HepG2 (cell line): ENCODE measurements around the gene TIMM44. TPM values are rescaled to one million over a fixed set of nuclear protein-coding genes. Genes with fewer than 3 reads are reported as not detected.

Experiments used
- ATAC-seq: fragments of 200-7000 bp; cut with Tn5 transposase; 3 replicates; pipeline ENCODE4 v1.9.1; 2020; ENCODE audit warnings: mild to moderate bottlenecking, moderate library complexity
- BruUV-seq: library from RNA; stranded (reverse); fragments of 400-500 nt; replicated peaks from 2 replicates; lab custom pipeline; 2021; lab: Mats Ljungman, UMichigan
- CTCF ChIA-PET: fragments of 300-600 bp; formaldehyde crosslinking; extraction: SDS; loops from one replicate; lab custom pipeline; 2021; ENCODE audit warnings: low total read pairs, inconsistent platforms, low intra/inter-chr PET ratio; lab: Yijun Ruan, JAX
- POLR2A ChIA-PET: fragments of 350-600 bp; sonication (Branson Sonifier 250); formaldehyde crosslinking; loops from one replicate; lab custom pipeline; 2020; ENCODE audit warnings: antibody characterized with exemption, inconsistent platforms; lab: Yijun Ruan, JAX
- DNase-seq: peaks from one replicate; pipeline ENCODE4 v3.0.0-alpha.2; 2015; ENCODE audit warnings: low spot score
- FAIRE-seq: peaks from 3 replicates; lab custom pipeline; 2011; peaks lifted over from hg19 to GRCh38; lab: Jason Lieb, UNC
- H2AFZ ChIP-seq: one replicate; pipeline ENCODE4 v1.6.1; 2011; ENCODE audit warnings: low read length, inconsistent platforms
- H3K27ac ChIP-seq: fragments of 300-600 bp; 3 replicates; pipeline ENCODE4 v1.8.0; 2011; ENCODE audit warnings: mixed run types, mild to moderate bottlenecking, mixed read lengths, low read length, inconsistent platforms; ENCODE audit not compliant: insufficient read depth; ENCODE audit errors: extremely low read length
- H3K27me3 ChIP-seq, 2 experiments: fragments of 200-600 bp in 1 of 2; 2 replicates in 1 of 2; 3 replicates in 1 of 2; pipeline versions ENCODE4 v1.6.0 to v1.8.0; 2011; ENCODE audit warnings: low read length in 2 of 2, mild to moderate bottlenecking in 2 of 2, moderate library complexity in 2 of 2, inconsistent platforms in 1 of 2; ENCODE audit not compliant: insufficient read depth in 2 of 2, control insufficient read depth in 1 of 2
- H3K36me3 ChIP-seq, 2 experiments: fragments of 200-600 bp in 1 of 2; replicated peaks in 1 of 2; 2 replicates in 1 of 2; 3 replicates in 1 of 2; pipeline versions ENCODE4 v1.5.1 to v1.8.0; 2011; ENCODE audit warnings: low read length in 2 of 2, inconsistent platforms in 1 of 2; ENCODE audit not compliant: insufficient read depth in 2 of 2, control insufficient read depth in 1 of 2
- H3K4me1 ChIP-seq: 2 replicates; pipeline ENCODE4 v1.5.1; 2012; ENCODE audit warnings: low read length, inconsistent platforms; ENCODE audit not compliant: insufficient read depth
- H3K4me2 ChIP-seq: 2 replicates; pipeline ENCODE4 v1.6.0; 2011; ENCODE audit warnings: low read depth, low read length, inconsistent platforms
- H3K4me3 ChIP-seq, 3 experiments: fragments of 200-600 bp in 1 of 3; sonication (generic), shearing (Covaris generic) in 1 of 3; replicated peaks in 1 of 3; 2 replicates each; pipeline ENCODE4 v1.5.1; 2011 to 2016; ENCODE audit warnings: low read length in 3 of 3, inconsistent platforms in 2 of 3, low read depth in 2 of 3, mild to moderate bottlenecking in 2 of 3, control low read depth in 1 of 3, mixed read lengths in 1 of 3; ENCODE audit not compliant: insufficient read depth in 1 of 3
- H3K79me2 ChIP-seq: one replicate; pipeline ENCODE4 v1.6.1; 2011; ENCODE audit warnings: low read length, inconsistent platforms; ENCODE audit not compliant: insufficient read depth
- H3K9ac ChIP-seq: 2 replicates; pipeline ENCODE4 v1.6.0; 2011; ENCODE audit warnings: mild to moderate bottlenecking, low read depth, low read length, inconsistent platforms; ENCODE audit not compliant: insufficient read depth
- H3K9me3 ChIP-seq: 2 replicates; pipeline ENCODE4 v1.5.1; 2012; ENCODE audit warnings: mild to moderate bottlenecking, low read length
- H4K20me1 ChIP-seq: 2 replicates; pipeline ENCODE4 v1.6.0; 2011; ENCODE audit warnings: inconsistent platforms, mild to moderate bottlenecking, low read length, moderate library complexity; ENCODE audit not compliant: insufficient read depth
- AGO2 ChIP-seq: fragments of 200-400 bp; formaldehyde crosslinking; optimal IDR thresholded peaks from 2 replicates; pipeline ENCODE3; 2017; ENCODE audit warnings: mild to moderate bottlenecking, low read depth, low read length, moderate library complexity
- AKAP8 ChIP-seq: sonication (generic); formaldehyde crosslinking; IDR thresholded peaks from 2 replicates; pipeline ENCODE4 v1.5.1; 2020; ENCODE audit warnings: mild to moderate bottlenecking, missing genetic modification reagents
- HNRNPL ChIP-seq: fragments of 200-400 bp; formaldehyde crosslinking; IDR thresholded peaks from 2 replicates; pipeline ENCODE4 v1.6.1; 2017; ENCODE audit warnings: mild to moderate bottlenecking, low read depth, low read length
- POLR2A ChIP-seq, 2 experiments: IDR thresholded peaks; 2 replicates each; pipeline ENCODE4 v1.6.1; 2011; ENCODE audit warnings: low read depth in 2 of 2, low read length in 2 of 2, mild to moderate bottlenecking in 1 of 2, moderate library complexity in 1 of 2; ENCODE audit not compliant: insufficient read depth in 1 of 2
- POLR2G ChIP-seq: fragments of 200-400 bp; formaldehyde crosslinking; IDR thresholded peaks from 2 replicates; pipeline ENCODE4 v1.6.1; 2018; ENCODE audit warnings: mild to moderate bottlenecking, low read depth, low read length, moderate library complexity
- RBFOX2 ChIP-seq: fragments of 200-400 bp; formaldehyde crosslinking; IDR thresholded peaks from 2 replicates; pipeline ENCODE4 v1.6.1; 2017; ENCODE audit warnings: low read depth, mild to moderate bottlenecking, low read length
- RBM22 ChIP-seq: fragments of 200-400 bp; formaldehyde crosslinking; optimal IDR thresholded peaks from 2 replicates; pipeline ENCODE3; 2017; ENCODE audit warnings: mild to moderate bottlenecking, low read length, moderate library complexity
- ZFP82 ChIP-seq: sonication (generic); formaldehyde crosslinking; IDR thresholded peaks from 2 replicates; pipeline ENCODE4 v1.5.1; 2020; ENCODE audit warnings: mild to moderate bottlenecking, missing genetic modification reagents, borderline replicate concordance
- ZNF337 ChIP-seq: sonication (generic); formaldehyde crosslinking; IDR thresholded peaks from 2 replicates; pipeline ENCODE4 v1.5.1; 2020; ENCODE audit warnings: missing genetic modification reagents, low read depth, mild to moderate bottlenecking, borderline replicate concordance
- WGBS: methylation state at CpG from one replicate; pipeline ENCODE4 v1.1.6; 2017; ENCODE audit warnings: low lambda C conversion rate; 5-methylcytosine and 5-hydroxymethylcytosine counted together
- in situ Hi-C: cut with HindIII; loops from 2 replicates; pipeline ENCODE4 v1.10.0; 2017; ENCODE audit warnings: low pct_unique_long_range_greater_than_20kb; ENCODE audit not compliant: extremely low pct_ligation_motif_present
- intact Hi-C: fragments of 100-400 bp; cut with micrococcal nuclease; formaldehyde crosslinking; loops from one replicate; pipeline ENCODE4 v1.10.0; 2022; ENCODE audit not compliant: unreplicated experiment
- polyA plus RNA-seq, 8 experiments: library from polyadenylated mRNA; depleted of rRNA in 3 of 8; stranded (reverse) in 7 of 8; unstranded in 1 of 8; fragments of >200 nt; fragmentation: Illumina TruSeq in 4 of 8; extraction: Trizol in 4 of 8; gene quantifications; 2 replicates each; pipeline versions ENCODE4 v1.2.1 to v1.2.3, GENCODE V29; 2011 to 2016; ENCODE audit warnings: low read depth in 4 of 8, missing spikeins in 1 of 8, mixed read lengths in 1 of 8; ENCODE audit not compliant: insufficient read depth in 1 of 8
- total RNA-seq, 5 experiments: library from RNA; depleted of rRNA; stranded (reverse); fragments of >200 nt; fragmentation: Illumina TruSeq; extraction: Trizol; gene quantifications; 2 replicates each; pipeline ENCODE4 v1.2.3, GENCODE V29; 2016; ENCODE audit warnings: low read depth in 1 of 5

Gene TIMM44
- total and polyA plus RNA-seq, 2 of the 13 experiments (the other 11 are each of a cell fraction or from before 2014, with no cell fraction given), result 42.9 to 72.6 TPM

GRCh38 chr19:7927605-7928333 is 15.7 kb downstream of the TIMM44 start:
- in situ Hi-C loops, result no loop called here
- TF ChIP-seq POLR2A (IDR thresholded peaks at IDR 0.05; ENCODE audit: insufficient read depth in 1 of 2, low read depth in 2 of 2, low read length in 2 of 2), result 0 out of 4 replicates have a peak, but pooled peaks of 1 of the 2 experiments have one; percentile 29
- no peak for TF ChIP-seq ZNF337 (CRISPR knock-in tag)
- peak; percentile 31; the same call in 1 of the 2 replicates for TF ChIP-seq POLR2G
- TF ChIP-seq AKAP8 (CRISPR knock-in tag), result peak; percentile 16; the same call in 1 of the 2 replicates
- peak; percentile 9 for TF ChIP-seq RBM22
- peak; percentile 72 for TF ChIP-seq RBFOX2
- TF ChIP-seq AGO2, result peak; percentile 83
- 0 out of 2 replicates have a peak, but pooled peaks have one; percentile 55 for TF ChIP-seq HNRNPL
- TF ChIP-seq ZFP82 (CRISPR knock-in tag), result no peak
- TF ChIP-seq, all 625 proteins: peak for 7
- Histone ChIP-seq H3K36me3 (peaks cover 11 to 24% of the 10 kb centered on the region in 2 experiments; a peak in 4 of 5 replicates), H3K27ac (no peak overlapping the region), H3K4me1 (no peaks in the 10 kb centered on the region), H3K4me3 (no peak overlapping the region), H4K20me1 (no peaks in the 10 kb centered on the region), H3K27me3 (no peaks in the 10 kb centered on the region), H3K9me3 (no peaks in the 10 kb centered on the region), H3K79me2 (no peaks in the 10 kb centered on the region), H3K9ac (no peak overlapping the region), H2AFZ (no peak overlapping the region), H3K4me2 (no peak overlapping the region)
- intact Hi-C loops, result no loop called here
- WGBS, result 97% methylated on average over 17 of the region's 23 CpGs
- no peak for DNase-seq
- POLR2A ChIA-PET, result interaction anchor here (4.6 to 5.2 kb wide), 2 partner anchors 8 to 16 kb away, joined by 34 to 57 read pairs; partner anchors contain the start of genes SNAPC2 and TIMM44
- CTCF ChIA-PET, result no interaction called here
- no peak for FAIRE-seq
- ATAC-seq, result no peak
- BruUV-seq, result no TSS peak
